Stimulated activated CD4-positive, alpha-beta T cell treated with anti-CD3 and anti-CD28 coated beads, Interleukin-15, amount 100 ng/mL, for 48 hours (primary cell): ENCODE data around the gene NQO1.

ENCODE experiments used
- DNase-seq, 2 donors: peaks; one replicate each; pipeline ENCODE4 v3.0.0-alpha.2; 2020; ENCODE audit warnings: low read depth in 2 of 2

The NQO1 gene

DNA sequence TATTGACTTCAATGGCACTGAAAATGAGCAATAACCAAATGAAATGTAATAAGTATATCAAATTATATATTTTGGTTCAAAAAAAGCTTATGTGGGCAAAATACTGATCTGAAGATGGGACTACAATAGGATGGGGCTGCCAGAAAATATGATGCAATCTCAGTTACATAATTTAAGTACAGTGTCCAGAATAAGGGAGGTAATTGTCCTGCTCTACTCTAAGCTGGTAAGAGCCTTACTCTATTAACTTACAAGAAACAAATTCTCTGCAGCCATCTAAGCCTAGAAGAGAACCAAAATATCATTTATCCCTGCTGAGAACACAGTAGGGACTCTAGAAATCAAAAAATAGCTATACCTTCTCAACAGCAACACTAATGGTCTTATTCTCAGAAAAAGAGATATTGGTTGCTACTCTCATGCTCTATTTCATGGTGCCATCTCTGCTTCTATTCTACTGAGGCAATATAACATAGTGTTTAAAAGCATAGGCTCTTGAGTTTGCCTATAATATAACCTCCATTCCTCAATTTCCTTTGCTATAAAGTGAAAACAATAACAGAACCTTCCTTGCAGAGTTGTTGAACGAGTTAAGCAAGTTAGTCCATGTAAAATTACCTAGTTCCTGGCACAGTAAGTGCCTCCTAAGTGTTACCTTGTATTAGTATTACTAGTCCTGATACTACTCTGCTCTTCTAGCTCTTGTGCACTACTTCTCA lies 19.9 kb downstream of the NQO1 start:
- DNase-seq, result no peak

DNA sequence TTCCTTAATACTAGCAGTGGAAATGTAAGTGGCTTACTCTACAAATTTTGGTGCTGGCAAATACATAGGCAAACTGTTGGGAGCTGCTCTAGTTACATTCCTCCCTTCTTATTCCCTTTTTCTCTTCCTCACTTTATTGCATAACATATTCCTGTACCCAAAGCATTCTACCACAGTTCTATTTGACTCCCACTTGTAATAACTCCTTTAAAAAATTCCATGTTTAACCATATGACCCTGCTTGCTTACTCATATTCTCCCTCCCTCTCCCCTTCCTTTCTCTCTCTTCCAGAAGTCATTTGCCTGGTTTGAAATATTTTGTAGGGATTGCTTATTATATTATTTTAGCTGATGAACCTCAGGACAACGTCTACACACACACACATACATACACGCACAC lies 22.7 kb downstream of the NQO1 start:
- DNase-seq, result no peak

DNA sequence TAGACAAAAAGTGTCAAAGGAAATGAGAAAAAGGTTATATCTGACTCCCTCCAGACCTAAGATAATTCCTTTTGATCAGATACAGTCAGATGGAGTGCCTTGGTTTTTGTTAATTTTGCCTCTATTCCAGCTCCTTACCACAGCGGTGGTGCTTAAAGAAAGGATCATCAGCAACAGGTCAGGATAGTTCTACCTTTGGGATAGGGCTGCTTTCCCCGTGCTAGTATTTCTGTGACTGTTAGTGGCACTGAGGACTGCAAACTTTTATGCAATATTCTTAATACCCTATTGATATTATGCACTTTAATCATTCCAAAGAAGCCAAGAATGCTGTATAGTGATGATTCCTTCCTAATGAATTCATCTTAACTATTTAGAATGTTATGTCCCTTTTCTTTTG lies 24.5 kb downstream of the NQO1 start:
- DNase-seq, result no peak

DNA sequence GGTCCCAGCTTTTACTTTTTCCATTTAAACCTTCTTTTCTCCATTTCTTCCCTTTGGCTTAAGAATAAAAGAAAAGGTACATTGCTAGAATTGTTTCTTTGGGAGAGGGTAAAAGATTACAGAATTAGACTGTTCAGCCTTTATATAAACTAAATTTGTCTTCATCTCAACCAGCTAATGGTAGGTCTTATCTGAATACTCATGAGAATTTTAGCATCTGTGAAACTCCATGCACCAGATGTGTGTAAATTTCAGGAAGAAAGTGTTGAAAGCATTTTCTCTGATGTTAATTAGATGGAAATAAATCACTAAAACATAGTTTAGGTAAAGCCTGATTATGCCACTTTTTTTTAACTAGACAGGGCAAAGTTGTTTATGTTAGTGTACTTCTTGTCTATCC lies 24.9 kb downstream of the NQO1 start:
- no peak for DNase-seq

DNA sequence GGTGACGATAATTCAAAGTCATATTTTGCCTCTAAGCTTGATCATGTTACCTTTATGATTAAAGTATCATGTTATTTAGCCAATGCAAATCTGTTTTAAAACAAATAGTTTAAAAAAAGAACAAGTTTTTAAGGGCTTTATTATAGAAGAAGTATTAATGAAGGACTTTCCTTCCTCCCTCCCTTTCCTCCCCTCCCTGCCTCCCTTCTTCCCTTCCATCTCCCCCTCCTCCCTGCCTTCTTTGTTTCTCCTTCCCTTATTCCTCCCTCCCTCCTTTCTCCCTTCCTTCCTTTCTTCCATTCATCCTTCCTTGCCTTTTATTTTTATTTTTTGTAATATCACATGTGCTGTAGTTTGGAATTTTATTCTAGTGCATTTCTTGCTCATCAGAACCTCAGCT lies 26.4 kb downstream of the NQO1 start:
- DNase-seq, result no peak

DNA sequence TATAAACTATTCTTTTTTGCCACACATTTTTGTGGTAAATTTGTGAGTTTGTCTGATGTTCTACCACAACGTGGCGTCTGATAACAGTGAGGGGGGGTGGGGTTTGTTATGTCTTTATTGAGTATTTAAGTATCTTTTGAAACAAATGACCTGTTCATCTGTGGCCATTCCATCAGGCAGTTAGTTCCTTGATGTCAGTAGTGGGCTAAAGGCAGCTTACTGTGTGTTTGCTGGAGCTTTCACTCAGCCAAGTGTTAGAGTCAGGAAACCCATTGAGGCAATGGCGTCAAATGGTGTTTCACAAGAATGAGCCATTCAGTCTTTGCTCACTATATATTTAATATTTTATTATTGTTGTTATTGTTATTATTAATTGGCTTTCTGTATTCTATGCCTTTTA lies 28.0 kb downstream of the NQO1 start:
- no peak for DNase-seq

DNA sequence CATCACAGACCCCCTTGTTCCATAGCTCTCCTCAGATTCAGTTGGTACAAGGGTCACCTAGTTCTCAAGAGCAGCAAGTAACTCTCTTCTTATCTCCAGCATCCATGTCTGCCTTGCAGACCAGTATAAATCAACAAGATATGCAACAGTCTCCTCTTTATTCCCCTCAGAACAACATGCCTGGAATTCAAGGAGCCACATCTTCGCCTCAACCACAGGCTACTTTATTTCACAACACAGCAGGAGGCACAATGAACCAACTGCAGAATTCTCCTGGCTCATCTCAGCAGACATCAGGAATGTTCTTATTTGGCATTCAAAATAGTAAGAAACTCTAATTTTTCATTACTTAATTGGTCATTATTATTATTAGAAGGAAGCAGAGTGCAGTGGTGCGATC lies 32.4 kb downstream of the NQO1 start:
- no peak for DNase-seq

DNA sequence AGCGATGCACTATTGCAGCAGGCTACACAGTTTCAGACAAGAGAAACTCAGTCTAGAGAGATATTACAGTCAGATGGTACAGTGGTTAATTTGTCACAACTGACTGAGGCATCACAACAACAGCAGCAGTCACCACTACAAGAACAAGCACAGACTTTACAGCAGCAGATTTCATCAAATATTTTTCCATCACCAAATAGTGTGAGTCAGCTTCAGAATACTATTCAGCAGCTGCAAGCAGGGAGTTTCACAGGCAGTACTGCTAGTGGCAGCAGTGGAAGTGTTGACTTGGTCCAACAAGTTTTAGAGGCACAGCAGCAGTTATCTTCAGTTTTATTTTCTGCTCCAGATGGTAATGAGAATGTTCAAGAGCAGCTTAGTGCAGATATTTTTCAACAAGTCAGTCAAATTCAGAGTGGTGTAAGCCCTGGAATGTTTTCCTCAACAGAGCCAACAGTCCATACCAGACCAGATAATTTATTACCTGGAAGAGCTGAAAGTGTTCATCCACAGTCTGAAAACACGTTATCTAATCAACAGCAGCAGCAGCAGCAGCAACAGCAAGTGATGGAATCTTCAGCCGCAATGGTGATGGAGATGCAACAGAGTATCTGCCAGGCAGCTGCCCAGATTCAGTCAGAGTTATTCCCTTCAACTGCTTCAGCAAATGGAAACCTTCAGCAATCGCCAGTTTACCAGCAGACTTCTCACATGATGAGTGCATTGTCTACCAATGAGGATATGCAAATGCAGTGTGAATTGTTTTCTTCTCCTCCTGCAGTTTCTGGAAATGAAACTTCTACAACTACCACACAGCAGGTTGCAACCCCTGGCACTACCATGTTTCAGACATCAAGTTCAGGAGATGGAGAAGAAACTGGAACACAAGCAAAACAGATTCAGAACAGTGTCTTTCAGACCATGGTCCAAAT lies 34.1 kb downstream of the NQO1 start:
- no peak for DNase-seq

DNA sequence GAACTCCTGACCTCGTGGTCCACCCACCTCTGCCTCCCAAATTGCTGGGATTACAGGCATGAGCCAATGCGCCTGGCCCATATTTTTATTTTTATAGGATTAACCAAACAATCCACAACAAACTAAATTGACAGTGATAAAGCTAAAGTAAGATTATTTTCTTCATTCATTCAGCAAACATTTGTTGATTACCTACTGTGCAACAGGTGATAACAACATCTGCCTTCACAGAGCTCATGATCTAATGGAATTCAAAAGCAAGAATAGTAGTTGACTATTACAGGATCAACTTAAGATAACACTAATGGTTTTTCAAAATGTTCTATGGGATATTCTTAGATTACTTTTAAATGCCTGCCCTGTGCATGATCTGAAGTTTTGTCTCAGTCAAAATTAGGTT lies 37.8 kb downstream of the NQO1 start:
- no peak for DNase-seq

DNA sequence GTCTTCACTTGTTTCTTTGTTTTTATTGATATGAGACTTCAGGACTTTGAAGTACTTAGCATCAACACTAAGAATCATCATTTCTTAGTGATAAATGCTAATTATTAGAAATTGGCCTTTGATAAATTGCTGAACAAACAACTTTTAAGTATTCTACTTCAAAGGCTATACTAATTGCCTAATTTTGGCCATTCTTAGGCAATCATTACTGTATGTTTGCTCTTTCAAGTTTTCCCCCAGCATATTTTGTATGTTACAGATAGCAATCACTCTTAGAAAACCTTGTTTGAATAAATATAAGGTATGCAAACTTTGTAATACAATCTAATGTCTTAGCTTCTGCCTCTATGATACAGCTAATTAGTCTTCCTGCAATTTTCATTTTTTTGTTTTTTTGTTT lies 46.0 kb downstream of the NQO1 start:
- no peak for DNase-seq

DNA sequence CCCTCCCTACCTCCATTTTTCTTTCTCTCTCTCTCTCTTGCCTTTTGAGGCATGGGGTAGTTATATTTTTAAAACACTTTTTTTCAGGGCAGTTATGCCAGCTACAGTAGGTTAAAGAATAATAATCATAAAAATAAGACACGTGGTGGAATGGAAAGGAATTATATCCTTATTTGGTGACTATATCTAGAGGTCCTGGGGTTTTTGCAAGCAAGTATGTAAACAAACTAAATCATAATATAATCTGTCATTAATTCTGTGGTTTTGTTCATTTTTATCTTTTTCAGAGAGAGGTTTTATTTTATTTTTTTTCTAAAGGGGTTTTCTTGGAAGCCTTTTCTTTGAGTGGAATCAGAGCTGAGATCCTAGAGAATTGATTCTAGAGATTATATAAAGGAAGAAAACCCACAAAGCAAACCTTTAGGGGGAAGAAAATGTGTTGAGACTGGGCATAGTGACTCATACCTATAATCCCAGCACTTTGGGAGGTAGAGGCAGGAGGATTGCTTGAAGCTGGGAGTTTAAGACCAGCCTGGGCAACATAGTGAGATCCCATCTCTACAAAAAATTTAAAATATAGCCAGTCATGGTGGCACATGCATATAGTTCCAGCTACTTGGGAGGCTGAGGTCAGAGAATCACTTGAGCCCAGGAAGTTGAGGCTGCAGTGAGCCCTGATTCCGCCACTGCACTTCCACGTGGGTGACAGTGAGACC lies 53.2 kb downstream of the NQO1 start:
- no peak for DNase-seq

DNA sequence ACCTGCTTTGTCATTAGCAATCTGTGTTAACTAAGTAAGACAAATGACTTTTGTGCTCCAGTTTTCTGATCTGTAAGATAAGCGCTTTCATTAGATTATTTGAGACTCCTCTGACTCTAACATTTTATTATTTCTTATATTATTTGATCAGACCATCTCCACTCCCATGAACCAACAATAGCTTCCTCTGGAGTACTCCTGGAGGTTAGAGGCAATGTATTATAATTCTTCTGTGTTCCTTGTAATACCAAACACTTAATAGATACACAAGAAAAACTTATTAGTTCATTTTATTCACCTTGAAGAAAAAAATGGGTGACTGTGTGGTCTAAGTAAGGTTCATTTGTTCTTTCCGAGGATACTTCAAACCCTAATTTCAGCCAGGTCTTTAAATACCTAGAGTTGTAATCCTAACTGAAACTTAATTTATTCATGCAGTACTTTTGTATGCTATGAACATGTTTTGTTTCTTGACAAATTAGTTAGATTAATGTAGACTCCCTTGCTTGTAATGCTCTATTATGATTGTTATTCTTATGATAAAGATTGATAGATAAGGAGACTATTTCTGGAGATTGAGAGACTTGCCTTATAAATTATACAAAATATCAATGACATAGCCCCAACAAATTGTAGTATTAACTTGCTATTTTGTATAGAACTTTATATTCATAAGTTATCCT lies 53.9 kb downstream of the NQO1 start:
- no peak for DNase-seq

DNA sequence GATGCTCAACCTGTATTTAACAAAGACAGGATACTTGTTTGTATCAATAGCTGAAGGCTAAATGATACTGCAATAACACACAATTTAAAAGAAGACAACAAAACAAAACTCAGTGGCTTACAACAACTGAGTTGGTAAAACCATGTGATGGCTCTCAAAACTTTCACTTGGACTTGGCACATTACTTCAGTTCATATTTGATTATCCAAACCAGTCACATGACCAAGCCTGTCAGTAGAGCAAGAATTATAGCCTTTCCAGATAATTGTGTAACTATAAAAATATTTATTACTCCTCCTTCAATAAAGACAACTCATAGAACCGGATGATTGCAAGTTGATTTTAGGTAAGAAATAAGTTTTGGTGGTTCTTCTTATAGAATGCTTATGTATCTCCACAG lies 56.8 kb downstream of the NQO1 start:
- no peak for DNase-seq

DNA sequence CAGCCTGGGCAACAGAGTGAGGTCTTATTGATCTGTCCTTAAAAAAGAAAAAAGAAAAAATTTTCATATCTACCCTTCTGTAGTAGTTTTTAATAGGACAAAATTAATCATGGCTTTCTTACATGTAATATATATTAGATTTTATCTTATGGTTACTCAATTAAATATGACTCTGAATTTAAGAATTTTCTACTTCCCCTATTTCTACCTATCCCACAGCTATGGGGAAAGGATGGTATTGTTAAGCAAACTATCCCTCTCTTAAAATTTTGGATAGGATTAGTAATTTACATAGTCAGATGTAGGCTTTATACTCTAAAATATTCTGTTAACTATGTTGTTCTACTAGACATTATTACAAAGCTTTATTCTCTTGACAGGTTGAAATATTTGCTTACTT lies 62.5 kb downstream of the NQO1 start:
- no peak for DNase-seq

DNA sequence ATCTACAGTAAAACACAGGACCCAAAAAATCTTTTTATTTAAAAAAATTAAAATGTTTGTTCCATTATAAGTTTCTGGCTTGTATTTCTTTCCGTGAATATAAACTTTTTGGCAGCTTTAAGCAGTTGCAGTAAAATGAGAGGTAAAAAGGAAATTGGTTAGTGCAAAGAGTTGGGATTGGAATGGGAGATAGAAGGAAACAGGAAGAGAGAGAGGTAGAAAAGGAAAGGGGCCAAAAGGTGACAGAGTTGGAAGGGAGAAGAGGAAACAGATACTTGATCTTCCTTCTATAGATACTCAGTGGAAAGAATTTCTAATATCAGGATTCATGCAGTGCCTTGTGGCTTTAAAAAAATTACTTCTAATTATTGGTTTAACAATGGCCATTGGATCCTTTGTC lies 63.5 kb downstream of the NQO1 start:
- DNase-seq, result no peak

DNA sequence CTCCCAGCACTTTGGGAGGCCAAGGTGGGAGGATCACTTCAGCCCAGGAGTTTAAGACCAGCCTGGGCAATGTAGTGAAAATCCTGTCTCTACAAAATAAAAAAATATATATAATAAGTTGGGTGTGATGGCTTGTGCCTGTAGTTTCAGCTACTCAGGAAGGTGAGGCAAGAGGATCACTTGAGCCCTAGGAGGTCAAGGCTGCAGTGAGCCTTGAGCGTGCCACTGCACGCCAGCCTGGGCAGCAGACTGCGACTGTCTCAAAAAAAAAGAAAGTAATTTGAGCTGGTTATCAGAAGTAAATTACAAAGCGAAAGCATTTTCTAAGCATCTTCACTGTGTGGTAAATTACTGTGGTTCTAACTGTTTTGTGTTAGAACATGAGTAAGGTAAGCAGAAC lies 66.2 kb downstream of the NQO1 start:
- no peak for DNase-seq
